ENCODE results near the gene TMEM101. TPM values are rescaled to one million over a fixed set of nuclear protein-coding genes. Genes with fewer than 3 reads are reported as not detected.

TMEM101 gene
- total RNA-seq, 1 experiment from 2014 or later, result 18.6 TPM

DNA sequence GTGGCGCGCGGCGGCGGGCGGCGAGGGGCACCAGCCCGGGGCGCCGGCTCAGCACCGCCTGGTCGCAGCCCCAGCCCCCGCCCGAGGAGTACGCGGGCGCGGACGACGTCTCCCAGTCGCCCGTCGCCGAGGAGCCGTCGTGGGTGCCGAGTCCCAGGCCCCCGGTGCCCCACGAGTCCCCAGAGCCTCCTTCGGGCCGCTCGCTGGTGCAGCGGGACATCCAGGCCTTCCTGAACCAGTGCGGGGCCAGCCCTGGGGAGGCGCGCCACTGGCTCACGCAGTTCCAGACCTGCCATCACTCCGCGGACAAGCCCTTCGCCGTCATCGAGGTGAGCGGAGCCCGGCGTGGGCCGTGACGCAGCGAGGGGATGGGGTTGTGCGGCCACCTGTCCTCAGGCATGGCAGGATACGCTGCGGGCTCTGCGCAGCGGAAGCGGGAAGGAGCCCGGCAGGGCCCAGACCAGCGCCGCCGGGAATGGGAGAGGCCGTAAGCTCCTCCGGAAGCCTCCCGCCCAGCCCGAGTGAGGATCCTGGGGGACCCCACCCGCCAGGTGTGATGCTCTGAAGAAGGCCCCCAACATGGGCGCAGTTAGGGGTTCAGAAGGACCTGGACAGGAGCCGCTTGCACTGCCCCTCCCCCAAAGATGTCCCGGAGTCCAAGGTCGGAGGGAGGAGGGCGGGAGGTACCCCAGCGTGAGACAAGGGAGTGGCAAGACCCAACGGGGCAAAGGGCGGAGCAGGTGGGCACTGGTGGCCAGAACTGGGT lies 9.8 kb downstream of the TMEM101 start:
- Histone ChIP-seq H3K27ac (ENCODE audit: insufficient read length, low read depth, low read length) (no peak overlapping the region), H3K23me2 (ENCODE audit: insufficient read length, low read depth, low read length, poor library complexity, severe bottlenecking) (peaks cover 35% of the 10 kb centered on the region), H3K9ac (ENCODE audit: extremely low read depth, insufficient read length, low read length) (no peak overlapping the region), H3K79me1 (ENCODE audit: insufficient read depth, low read depth, low read length, poor library complexity, severe bottlenecking) (no peaks in the 10 kb centered on the region), H2BK12ac (ENCODE audit: insufficient read length, low read depth, low read length) (no peak overlapping the region), H2BK5ac (ENCODE audit: insufficient read length, low read length) (no peak overlapping the region), H4K5ac (ENCODE audit: insufficient read length, low read depth, low read length) (no peak overlapping the region), H3K23ac (ENCODE audit: insufficient read length, low read depth, low read length) (no peak overlapping the region), H3K9me3 (ENCODE audit: control insufficient read depth, low read depth, low read length) (no peaks in the 10 kb centered on the region), H4K91ac (ENCODE audit: insufficient read length, low read depth, low read length) (no peak overlapping the region), H3K4me1 (ENCODE audit: insufficient read depth, low read length) (peaks cover 3% of the 10 kb centered on the region; the same call in 1 of the 2 replicates), H2BK120ac (ENCODE audit: low read depth, low read length, poor library complexity, severe bottlenecking) (no peak overlapping the region), H3K4ac (ENCODE audit: low read depth, low read length) (no peak overlapping the region), H2BK20ac (ENCODE audit: low read depth, low read length, poor library complexity, severe bottlenecking) (no peak overlapping the region), H2BK15ac (ENCODE audit: low read depth, low read length) (no peak overlapping the region), H3K4me2 (ENCODE audit: insufficient read depth, insufficient read length, low read length) (peak overlapping the region; percentile 76), H3T11ph (ENCODE audit: low read length) (no peak overlapping the region), H2AFZ (ENCODE audit: low read length) (no peak overlapping the region), H3K14ac (ENCODE audit: insufficient read depth, low read length) (no peak overlapping the region), H2AK5ac (ENCODE audit: insufficient read length, low read length) (no peak overlapping the region), H3K18ac (ENCODE audit: insufficient read length, low read depth, low read length) (no peak overlapping the region), H4K20me1 (ENCODE audit: control insufficient read depth, insufficient read depth, insufficient read length) (peaks cover 6% of the 10 kb centered on the region), H3K79me2 (ENCODE audit: insufficient read depth, low read length) (no peaks in the 10 kb centered on the region), H3K27me3 (ENCODE audit: insufficient read depth, low read length) (no peaks in the 10 kb centered on the region; the same call in 1 of the 2 replicates), H3K56ac (ENCODE audit: insufficient read length, low read depth, low read length) (no peak overlapping the region), H4K8ac (replicated peaks; ENCODE audit: insufficient read length, low read depth, low read length) (no peak overlapping the region)
- H3K36me3 Mint-ChIP-seq (ENCODE audit: insufficient read depth in 1 of 3, low read depth in 3 of 3), result peaks cover 4 to 9% (median 8%) of the 10 kb centered on the region in 3 experiments; a peak in 3 of 7 replicates
- H3K27me3 Mint-ChIP-seq (ENCODE audit: low read depth), result peaks cover 35% of the 10 kb centered on the region
- peaks cover 19 to 30% of the 10 kb centered on the region in 2 experiments for H3K4me1 Mint-ChIP-seq
- no peak overlapping the region; a peak in 1 of 7 replicates for H3K27ac Mint-ChIP-seq
- no CpG with 5 or more reads among the region's 71 CpGs for WGBS (ENCODE audit: extremely low coverage, insufficient read length, low lambda C conversion rate)
- no peaks in the 10 kb centered on the region for H3K9me3 Mint-ChIP-seq
- DNase-seq, result peak; percentile 73
- peak overlapping the region; percentile 77 to 89 for H3K4me3 Mint-ChIP-seq
- TF ChIP-seq, protein P1, sequence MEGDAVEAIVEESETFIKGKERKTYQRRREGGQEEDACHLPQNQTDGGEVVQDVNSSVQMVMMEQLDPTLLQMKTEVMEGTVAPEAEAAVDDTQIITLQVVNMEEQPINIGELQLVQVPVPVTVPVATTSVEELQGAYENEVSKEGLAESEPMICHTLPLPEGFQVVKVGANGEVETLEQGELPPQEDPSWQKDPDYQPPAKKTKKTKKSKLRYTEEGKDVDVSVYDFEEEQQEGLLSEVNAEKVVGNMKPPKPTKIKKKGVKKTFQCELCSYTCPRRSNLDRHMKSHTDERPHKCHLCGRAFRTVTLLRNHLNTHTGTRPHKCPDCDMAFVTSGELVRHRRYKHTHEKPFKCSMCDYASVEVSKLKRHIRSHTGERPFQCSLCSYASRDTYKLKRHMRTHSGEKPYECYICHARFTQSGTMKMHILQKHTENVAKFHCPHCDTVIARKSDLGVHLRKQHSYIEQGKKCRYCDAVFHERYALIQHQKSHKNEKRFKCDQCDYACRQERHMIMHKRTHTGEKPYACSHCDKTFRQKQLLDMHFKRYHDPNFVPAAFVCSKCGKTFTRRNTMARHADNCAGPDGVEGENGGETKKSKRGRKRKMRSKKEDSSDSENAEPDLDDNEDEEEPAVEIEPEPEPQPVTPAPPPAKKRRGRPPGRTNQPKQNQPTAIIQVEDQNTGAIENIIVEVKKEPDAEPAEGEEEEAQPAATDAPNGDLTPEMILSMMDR (conservative IDR thresholded peaks at IDR 0.05), result no peak
